Kidney capillary endothelial cell (primary cell): ENCODE data around the gene MLH1.

Source experiments
- DNase-seq: peaks from one replicate; pipeline ENCODE4 v3.0.0-alpha.2; 2018; ENCODE audit warnings: low spot score

The MLH1 gene

DNA sequence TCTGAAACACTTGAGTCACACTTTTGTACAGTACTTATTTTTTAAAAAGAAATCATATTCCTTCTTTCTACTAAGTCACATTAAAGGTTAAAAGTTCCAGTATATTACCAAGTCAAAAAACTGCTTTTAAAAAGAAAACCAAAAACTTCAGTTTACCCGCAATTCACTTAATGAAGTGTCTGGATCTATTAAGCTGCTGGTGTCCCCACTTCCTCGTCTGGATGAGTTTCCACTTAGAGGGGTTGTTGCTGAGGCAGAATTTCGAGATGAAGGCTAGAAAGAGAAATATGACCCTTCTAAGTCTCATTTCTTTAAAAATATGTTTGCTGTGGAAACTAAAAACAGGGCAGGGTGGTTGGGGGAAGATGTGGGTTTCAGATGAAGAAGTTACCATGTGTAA lies 101.3 kb downstream of the MLH1 start:
- no peak for DNase-seq

DNA sequence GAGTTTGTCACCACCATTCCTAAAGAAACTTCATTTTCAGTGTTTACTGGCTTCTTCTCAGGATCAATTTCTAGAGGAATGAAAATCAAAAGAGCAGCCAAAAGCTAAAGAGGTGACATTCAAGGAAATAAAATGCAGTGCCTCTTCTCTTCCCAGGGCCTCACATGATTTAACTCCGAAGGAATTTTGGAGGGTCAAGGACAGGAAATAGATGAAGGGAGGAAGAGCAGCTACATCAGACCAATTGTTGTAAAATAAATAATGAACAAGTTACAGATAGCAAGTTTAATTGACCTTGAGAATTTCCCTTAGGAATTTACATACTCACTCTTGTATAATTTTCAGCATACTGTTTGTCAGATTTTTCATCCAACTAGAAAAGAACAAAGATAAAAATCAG lies 103.0 kb downstream of the MLH1 start:
- DNase-seq: peak; percentile 23

DNA sequence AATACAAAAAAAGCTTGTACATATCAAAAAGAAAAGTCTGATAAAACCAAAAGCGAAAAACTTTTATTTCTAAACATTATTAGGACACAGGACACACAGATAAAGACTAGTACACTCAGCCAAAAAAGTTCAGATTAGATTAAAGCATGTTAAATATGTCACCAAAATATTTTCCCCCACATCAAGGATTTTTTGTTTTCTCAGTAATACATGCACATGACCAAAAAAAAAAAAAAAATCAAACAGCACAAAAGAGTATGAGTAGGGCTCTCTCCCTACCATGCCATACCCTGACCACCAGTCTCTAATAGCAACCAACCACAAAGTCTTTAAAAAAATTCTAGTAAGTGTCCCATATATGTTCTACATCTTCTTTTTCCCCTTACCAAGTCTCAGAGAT lies 103.7 kb downstream of the MLH1 start:
- DNase-seq: no peak

DNA sequence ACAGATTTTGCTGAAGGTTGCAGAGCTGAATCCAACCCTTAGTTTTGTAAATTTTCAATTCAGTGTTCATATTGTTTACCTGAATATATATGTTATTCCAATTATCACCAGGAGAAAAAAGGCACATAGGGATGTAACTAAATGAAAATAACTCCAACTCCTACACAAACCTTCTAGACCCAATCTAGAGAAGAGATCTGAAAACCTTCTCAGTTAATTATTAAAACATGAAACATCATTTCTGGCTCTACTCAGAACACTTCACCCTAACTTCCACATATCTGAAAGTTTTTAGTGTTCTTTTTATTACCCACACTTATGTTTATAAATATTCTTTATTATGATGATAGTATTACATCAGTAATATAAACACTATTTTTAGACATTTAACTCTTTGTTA lies 104.5 kb downstream of the MLH1 start:
- no peak for DNase-seq

DNA sequence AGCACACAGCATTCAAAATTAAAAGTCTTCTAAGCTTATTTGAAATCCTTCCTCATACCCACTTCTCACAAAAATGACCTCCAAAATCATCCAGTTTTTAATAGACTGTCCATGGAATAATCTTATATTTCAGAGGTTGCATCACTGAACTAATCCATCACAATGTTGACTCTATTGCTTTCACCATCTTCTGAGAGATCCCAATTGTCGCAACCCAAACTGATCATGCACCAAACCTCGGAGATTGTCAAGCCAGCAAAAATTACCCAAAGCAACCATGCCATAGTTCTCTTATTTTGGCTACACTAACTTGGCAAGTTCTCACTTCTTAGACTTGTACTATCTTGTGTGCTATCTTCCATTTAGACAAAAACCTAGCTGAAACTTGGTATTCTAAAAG lies 105.6 kb downstream of the MLH1 start:
- no peak for DNase-seq

DNA sequence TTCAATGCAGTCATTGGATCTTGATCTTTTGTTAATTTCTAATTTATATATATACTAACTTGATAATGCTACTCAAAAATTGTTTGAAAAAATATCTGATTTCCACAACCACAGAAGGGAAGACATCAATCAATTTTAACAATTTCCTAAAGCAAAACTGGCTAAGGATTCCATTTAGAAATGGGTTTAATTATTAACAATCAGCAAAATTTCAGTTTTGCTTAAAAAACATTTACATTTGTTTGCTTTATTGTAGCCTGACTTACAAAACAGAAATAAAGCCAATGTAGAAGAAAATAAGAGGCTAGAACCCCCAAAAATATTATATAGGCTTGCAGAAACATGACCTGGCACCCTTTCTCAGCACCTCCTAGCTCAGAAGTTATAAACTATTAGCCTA lies 106.2 kb downstream of the MLH1 start:
- no peak for DNase-seq

DNA sequence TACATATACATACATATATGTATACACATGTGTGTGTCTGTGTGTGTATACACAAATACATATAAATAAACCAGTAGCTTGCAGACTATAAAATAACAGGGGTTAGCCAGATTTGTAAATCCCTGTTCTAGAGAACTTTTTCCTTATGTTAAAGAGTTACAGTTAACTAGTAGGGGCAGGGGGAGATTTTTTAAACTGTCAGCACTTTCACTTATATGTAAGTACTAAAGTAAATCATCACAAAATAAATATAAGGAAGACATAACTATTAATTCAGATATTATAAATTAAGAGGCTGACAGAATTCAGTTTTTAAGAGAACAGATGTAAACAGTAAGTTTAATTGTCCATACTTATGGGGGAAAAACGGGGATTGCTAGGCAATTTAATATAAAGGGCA lies 107.1 kb downstream of the MLH1 start:
- DNase-seq: no peak
